HepG2 (cell line): ENCODE data around the gene UBQLN4. TPM values are rescaled to one million over a fixed set of nuclear protein-coding genes. Genes with fewer than 3 reads are reported as not detected.

ENCODE experiments used
- ATAC-seq: fragments of 200-7000 bp; cut with Tn5 transposase; 3 replicates; pipeline ENCODE4 v1.9.1; 2020; ENCODE audit warnings: mild to moderate bottlenecking, moderate library complexity
- BruUV-seq: library from RNA; stranded (reverse); fragments of 400-500 nt; replicated peaks from 2 replicates; lab custom pipeline; 2021; lab: Mats Ljungman, UMichigan
- CTCF ChIA-PET: fragments of 300-600 bp; formaldehyde crosslinking; extraction: SDS; loops from one replicate; lab custom pipeline; 2021; ENCODE audit warnings: low total read pairs, inconsistent platforms, low intra/inter-chr PET ratio; lab: Yijun Ruan, JAX
- POLR2A ChIA-PET: fragments of 350-600 bp; sonication (Branson Sonifier 250); formaldehyde crosslinking; loops from one replicate; lab custom pipeline; 2020; ENCODE audit warnings: antibody characterized with exemption, inconsistent platforms; lab: Yijun Ruan, JAX
- DNase-seq: peaks from one replicate; pipeline ENCODE4 v3.0.0-alpha.2; 2015; ENCODE audit warnings: low spot score
- FAIRE-seq: peaks from 3 replicates; lab custom pipeline; 2011; peaks lifted over from hg19 to GRCh38; lab: Jason Lieb, UNC
- H2AFZ ChIP-seq: one replicate; pipeline ENCODE4 v1.6.1; 2011; ENCODE audit warnings: low read length, inconsistent platforms
- H3K27ac ChIP-seq: fragments of 300-600 bp; 3 replicates; pipeline ENCODE4 v1.8.0; 2011; ENCODE audit warnings: mixed run types, mild to moderate bottlenecking, mixed read lengths, low read length, inconsistent platforms; ENCODE audit not compliant: insufficient read depth; ENCODE audit errors: extremely low read length
- H3K27me3 ChIP-seq, 2 experiments: fragments of 200-600 bp in 1 of 2; 2 replicates in 1 of 2; 3 replicates in 1 of 2; pipeline versions ENCODE4 v1.6.0 to v1.8.0; 2011; ENCODE audit warnings: low read length in 2 of 2, mild to moderate bottlenecking in 2 of 2, moderate library complexity in 2 of 2, inconsistent platforms in 1 of 2; ENCODE audit not compliant: insufficient read depth in 2 of 2, control insufficient read depth in 1 of 2
- H3K36me3 ChIP-seq, 2 experiments: fragments of 200-600 bp in 1 of 2; replicated peaks in 1 of 2; 2 replicates in 1 of 2; 3 replicates in 1 of 2; pipeline versions ENCODE4 v1.5.1 to v1.8.0; 2011; ENCODE audit warnings: low read length in 2 of 2, inconsistent platforms in 1 of 2; ENCODE audit not compliant: insufficient read depth in 2 of 2, control insufficient read depth in 1 of 2
- H3K4me1 ChIP-seq: 2 replicates; pipeline ENCODE4 v1.5.1; 2012; ENCODE audit warnings: low read length, inconsistent platforms; ENCODE audit not compliant: insufficient read depth
- H3K4me2 ChIP-seq: 2 replicates; pipeline ENCODE4 v1.6.0; 2011; ENCODE audit warnings: low read depth, low read length, inconsistent platforms
- H3K4me3 ChIP-seq, 3 experiments: fragments of 200-600 bp in 1 of 3; sonication (generic), shearing (Covaris generic) in 1 of 3; replicated peaks in 1 of 3; 2 replicates each; pipeline ENCODE4 v1.5.1; 2011 to 2016; ENCODE audit warnings: low read length in 3 of 3, inconsistent platforms in 2 of 3, low read depth in 2 of 3, mild to moderate bottlenecking in 2 of 3, control low read depth in 1 of 3, mixed read lengths in 1 of 3; ENCODE audit not compliant: insufficient read depth in 1 of 3
- H3K79me2 ChIP-seq: one replicate; pipeline ENCODE4 v1.6.1; 2011; ENCODE audit warnings: low read length, inconsistent platforms; ENCODE audit not compliant: insufficient read depth
- H3K9ac ChIP-seq: 2 replicates; pipeline ENCODE4 v1.6.0; 2011; ENCODE audit warnings: mild to moderate bottlenecking, low read depth, low read length, inconsistent platforms; ENCODE audit not compliant: insufficient read depth
- H3K9me3 ChIP-seq: 2 replicates; pipeline ENCODE4 v1.5.1; 2012; ENCODE audit warnings: mild to moderate bottlenecking, low read length
- H4K20me1 ChIP-seq: 2 replicates; pipeline ENCODE4 v1.6.0; 2011; ENCODE audit warnings: inconsistent platforms, mild to moderate bottlenecking, low read length, moderate library complexity; ENCODE audit not compliant: insufficient read depth
- HMG20A ChIP-seq: IDR thresholded peaks from 2 replicates; pipeline ENCODE4 v1.6.1; 2016; ENCODE audit warnings: borderline replicate concordance
- IRF2 ChIP-seq: IDR thresholded peaks from 2 replicates; pipeline ENCODE4 v1.6.1; 2018; ENCODE audit warnings: missing genetic modification reagents, missing compliant biosample characterization
- MED1 ChIP-seq: sonication (generic); formaldehyde crosslinking; IDR thresholded peaks from 2 replicates; pipeline ENCODE4 v1.4.0; 2020; ENCODE audit warnings: missing genetic modification reagents
- MIER3 ChIP-seq: IDR thresholded peaks from 2 replicates; pipeline ENCODE4 v1.6.1; 2016; ENCODE audit warnings: missing compliant biosample characterization, borderline replicate concordance
- NCOA1 ChIP-seq: sonication (generic); formaldehyde crosslinking; IDR thresholded peaks from 2 replicates; pipeline ENCODE4 v1.9.0; 2021; ENCODE audit warnings: missing genetic modification reagents
- RNF219 ChIP-seq: sonication (generic); formaldehyde crosslinking; IDR thresholded peaks from 2 replicates; pipeline ENCODE4 v1.5.0; 2020; ENCODE audit warnings: mild to moderate bottlenecking, missing genetic modification reagents
- SOX6 ChIP-seq, 2 experiments: fragments of 450-650 bp in 1 of 2; sonication (generic) in 1 of 2; formaldehyde crosslinking in 1 of 2; IDR thresholded peaks; 2 replicates each; pipeline versions ENCODE4 v1.4.0 to v1.6.1; 2017 to 2020; ENCODE audit warnings: antibody characterized with exemption in 1 of 2, mild to moderate bottlenecking in 1 of 2, missing genetic modification reagents in 1 of 2
- STAT5B ChIP-seq: sonication (generic); formaldehyde crosslinking; IDR thresholded peaks from 2 replicates; pipeline ENCODE4 v1.4.0; 2020; ENCODE audit warnings: missing genetic modification reagents
- XBP1 ChIP-seq: sonication (generic); formaldehyde crosslinking; IDR thresholded peaks from 2 replicates; pipeline ENCODE4 v1.5.0; 2020; ENCODE audit warnings: missing genetic modification reagents
- ZNF569 ChIP-seq: sonication (generic); formaldehyde crosslinking; IDR thresholded peaks from 2 replicates; pipeline ENCODE4 v1.5.0; 2020; ENCODE audit warnings: mild to moderate bottlenecking, missing genetic modification reagents, moderate library complexity, borderline replicate concordance
- ZSCAN22 ChIP-seq: sonication (generic); formaldehyde crosslinking; IDR thresholded peaks from 2 replicates; pipeline ENCODE4 v1.4.0; 2020; ENCODE audit warnings: mild to moderate bottlenecking, missing genetic modification reagents
- WGBS: methylation state at CpG from one replicate; pipeline ENCODE4 v1.1.6; 2017; ENCODE audit warnings: low lambda C conversion rate; 5-methylcytosine and 5-hydroxymethylcytosine counted together
- in situ Hi-C: cut with HindIII; loops from 2 replicates; pipeline ENCODE4 v1.10.0; 2017; ENCODE audit warnings: low pct_unique_long_range_greater_than_20kb; ENCODE audit not compliant: extremely low pct_ligation_motif_present
- intact Hi-C: fragments of 100-400 bp; cut with micrococcal nuclease; formaldehyde crosslinking; loops from one replicate; pipeline ENCODE4 v1.10.0; 2022; ENCODE audit not compliant: unreplicated experiment
- polyA plus RNA-seq, 8 experiments: library from polyadenylated mRNA; depleted of rRNA in 3 of 8; stranded (reverse) in 7 of 8; unstranded in 1 of 8; fragments of >200 nt; fragmentation: Illumina TruSeq in 4 of 8; extraction: Trizol in 4 of 8; gene quantifications; 2 replicates each; pipeline versions ENCODE4 v1.2.1 to v1.2.3, GENCODE V29; 2011 to 2016; ENCODE audit warnings: low read depth in 4 of 8, missing spikeins in 1 of 8, mixed read lengths in 1 of 8; ENCODE audit not compliant: insufficient read depth in 1 of 8
- total RNA-seq, 5 experiments: library from RNA; depleted of rRNA; stranded (reverse); fragments of >200 nt; fragmentation: Illumina TruSeq; extraction: Trizol; gene quantifications; 2 replicates each; pipeline ENCODE4 v1.2.3, GENCODE V29; 2016; ENCODE audit warnings: low read depth in 1 of 5
- TF ChIP-seq, protein P1 (sequence below): IDR thresholded peaks from 2 replicates; pipeline ENCODE4 v1.6.1; 2016; ENCODE audit warnings: mild to moderate bottlenecking
- TF ChIP-seq, protein P2 (sequence below): sonication (generic); formaldehyde crosslinking; IDR thresholded peaks from 2 replicates; pipeline ENCODE4 v1.4.0; 2020; ENCODE audit warnings: mild to moderate bottlenecking, missing genetic modification reagents

The UBQLN4 gene
- total and polyA plus RNA-seq, 2 of the 13 experiments (the other 11 are each of a cell fraction or from before 2014, with no cell fraction given), result 31.5 to 39.8 TPM

GRCh38 chr1:156064615-156065014 lies 11.0 kb upstream of the UBQLN4 start (continued):
- TF ChIP-seq RNF219, result no peak
- TF ChIP-seq, protein P1, sequence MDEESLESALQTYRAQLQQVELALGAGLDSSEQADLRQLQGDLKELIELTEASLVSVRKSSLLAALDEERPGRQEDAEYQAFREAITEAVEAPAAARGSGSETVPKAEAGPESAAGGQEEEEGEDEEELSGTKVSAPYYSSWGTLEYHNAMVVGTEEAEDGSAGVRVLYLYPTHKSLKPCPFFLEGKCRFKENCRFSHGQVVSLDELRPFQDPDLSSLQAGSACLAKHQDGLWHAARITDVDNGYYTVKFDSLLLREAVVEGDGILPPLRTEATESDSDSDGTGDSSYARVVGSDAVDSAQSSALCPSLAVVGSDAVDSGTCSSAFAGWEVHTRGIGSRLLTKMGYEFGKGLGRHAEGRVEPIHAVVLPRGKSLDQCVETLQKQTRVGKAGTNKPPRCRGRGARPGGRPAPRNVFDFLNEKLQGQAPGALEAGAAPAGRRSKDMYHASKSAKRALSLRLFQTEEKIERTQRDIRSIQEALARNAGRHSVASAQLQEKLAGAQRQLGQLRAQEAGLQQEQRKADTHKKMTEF (CRISPR knock-in tag), result no peak
- no peak for TF ChIP-seq XBP1
- TF ChIP-seq ZNF569, result no peak
- no peak for TF ChIP-seq ZSCAN22
- no peak for TF ChIP-seq STAT5B (CRISPR knock-in tag)
- TF ChIP-seq SOX6 (IDR thresholded peaks at IDR 0.05), result no peak
- no peak for TF ChIP-seq SOX6 (CRISPR knock-in tag; IDR thresholded peaks at IDR 0.05)
- no peak for TF ChIP-seq MIER3 (CRISPR knock-in tag)
- TF ChIP-seq MED1 (CRISPR knock-in tag), result no peak
- no peak for TF ChIP-seq IRF2
- no peak for TF ChIP-seq NCOA1 (CRISPR knock-in tag)
- no peak for TF ChIP-seq HMG20A (CRISPR knock-in tag)

DNA sequence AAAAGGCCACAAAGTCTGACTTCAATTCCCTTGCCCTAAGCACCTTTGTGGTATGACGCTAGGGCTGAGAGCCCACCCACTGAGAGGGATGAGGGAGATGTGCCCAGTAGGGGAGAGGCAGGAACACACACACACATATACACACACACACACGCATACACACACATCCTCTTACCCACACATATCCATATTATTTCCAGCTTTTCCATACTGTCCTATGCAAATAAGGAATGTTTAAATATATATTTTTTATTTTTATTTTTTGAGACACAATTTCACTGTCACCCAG lies 10.3 kb upstream of the UBQLN4 start:
- WGBS, result 58% methylated on average over 1 of the region's 2 CpGs
- no peak overlapping the region for H3K4me2 ChIP-seq
- H3K4me1 ChIP-seq, result peaks cover 38% of the 10 kb centered on the region
- no peak overlapping the region for H3K27ac ChIP-seq
- no peaks in the 10 kb centered on the region for H3K27me3 ChIP-seq
- TF ChIP-seq, protein P2, sequence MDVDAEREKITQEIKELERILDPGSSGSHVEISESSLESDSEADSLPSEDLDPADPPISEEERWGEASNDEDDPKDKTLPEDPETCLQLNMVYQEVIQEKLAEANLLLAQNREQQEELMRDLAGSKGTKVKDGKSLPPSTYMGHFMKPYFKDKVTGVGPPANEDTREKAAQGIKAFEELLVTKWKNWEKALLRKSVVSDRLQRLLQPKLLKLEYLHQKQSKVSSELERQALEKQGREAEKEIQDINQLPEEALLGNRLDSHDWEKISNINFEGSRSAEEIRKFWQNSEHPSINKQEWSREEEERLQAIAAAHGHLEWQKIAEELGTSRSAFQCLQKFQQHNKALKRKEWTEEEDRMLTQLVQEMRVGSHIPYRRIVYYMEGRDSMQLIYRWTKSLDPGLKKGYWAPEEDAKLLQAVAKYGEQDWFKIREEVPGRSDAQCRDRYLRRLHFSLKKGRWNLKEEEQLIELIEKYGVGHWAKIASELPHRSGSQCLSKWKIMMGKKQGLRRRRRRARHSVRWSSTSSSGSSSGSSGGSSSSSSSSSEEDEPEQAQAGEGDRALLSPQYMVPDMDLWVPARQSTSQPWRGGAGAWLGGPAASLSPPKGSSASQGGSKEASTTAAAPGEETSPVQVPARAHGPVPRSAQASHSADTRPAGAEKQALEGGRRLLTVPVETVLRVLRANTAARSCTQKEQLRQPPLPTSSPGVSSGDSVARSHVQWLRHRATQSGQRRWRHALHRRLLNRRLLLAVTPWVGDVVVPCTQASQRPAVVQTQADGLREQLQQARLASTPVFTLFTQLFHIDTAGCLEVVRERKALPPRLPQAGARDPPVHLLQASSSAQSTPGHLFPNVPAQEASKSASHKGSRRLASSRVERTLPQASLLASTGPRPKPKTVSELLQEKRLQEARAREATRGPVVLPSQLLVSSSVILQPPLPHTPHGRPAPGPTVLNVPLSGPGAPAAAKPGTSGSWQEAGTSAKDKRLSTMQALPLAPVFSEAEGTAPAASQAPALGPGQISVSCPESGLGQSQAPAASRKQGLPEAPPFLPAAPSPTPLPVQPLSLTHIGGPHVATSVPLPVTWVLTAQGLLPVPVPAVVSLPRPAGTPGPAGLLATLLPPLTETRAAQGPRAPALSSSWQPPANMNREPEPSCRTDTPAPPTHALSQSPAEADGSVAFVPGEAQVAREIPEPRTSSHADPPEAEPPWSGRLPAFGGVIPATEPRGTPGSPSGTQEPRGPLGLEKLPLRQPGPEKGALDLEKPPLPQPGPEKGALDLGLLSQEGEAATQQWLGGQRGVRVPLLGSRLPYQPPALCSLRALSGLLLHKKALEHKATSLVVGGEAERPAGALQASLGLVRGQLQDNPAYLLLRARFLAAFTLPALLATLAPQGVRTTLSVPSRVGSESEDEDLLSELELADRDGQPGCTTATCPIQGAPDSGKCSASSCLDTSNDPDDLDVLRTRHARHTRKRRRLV (CRISPR knock-in tag), result no peak
- TF ChIP-seq, all 625 proteins: peak for 0
- DNase-seq (no peak), ATAC-seq (no peak), FAIRE-seq (no peak)
- no peak overlapping the region for H3K4me3 ChIP-seq
- in situ Hi-C loops, result loop anchor here (10.0 kb wide), 1 partner anchor 119 kb away; the partner anchor contains the start of gene RXFP4
- ChIA-PET POLR2A (interaction anchor here (1.0 to 1.4 kb wide), 3 partner anchors 11 to 130 kb away, joined by 3 to 10 read pairs (median 3); partner anchors contain the start of genes KHDC4, LAMTOR2 and UBQLN4), CTCF (no interaction called here)
- no peaks in the 10 kb centered on the region for H3K9me3 ChIP-seq
- H3K9ac ChIP-seq, result no peak overlapping the region
- no peak overlapping the region for H2AFZ ChIP-seq
- H3K79me2 ChIP-seq, result no peaks in the 10 kb centered on the region
- no peaks in the 10 kb centered on the region for H4K20me1 ChIP-seq
- intact Hi-C loops, result loop anchor here (10.0 kb wide), 1 partner anchor 59 kb away; no protein-coding TSS in a partner anchor
- H3K36me3 ChIP-seq, result no peaks in the 10 kb centered on the region
- BruUV-seq, result no TSS peak
